Glutamatergic neuron (in vitro differentiated cells): Measurements from ENCODE around the gene BIK. TPM values are rescaled to one million over a fixed set of nuclear protein-coding genes. Genes with fewer than 3 reads are reported as not detected.

Experiments
- DNase-seq: peaks from one replicate; pipeline ENCODE4 v3.0.0; 2022
- H3K27ac Mint-ChIP-seq: one replicate; pipeline ENCODE4 v1.8.0; 2020; ENCODE audit warnings: mild to moderate bottlenecking, mixed read lengths, inconsistent platforms; ENCODE audit not compliant: unreplicated experiment
- H3K27me3 Mint-ChIP-seq: one replicate; pipeline ENCODE4 v1.8.0; 2020; ENCODE audit warnings: mild to moderate bottlenecking, moderate library complexity, mixed read lengths, inconsistent platforms; ENCODE audit not compliant: unreplicated experiment
- H3K36me3 Mint-ChIP-seq: one replicate; pipeline ENCODE4 v1.8.0; 2020; ENCODE audit warnings: mild to moderate bottlenecking, mixed read lengths, inconsistent platforms; ENCODE audit not compliant: unreplicated experiment
- H3K4me1 Mint-ChIP-seq: one replicate; pipeline ENCODE4 v1.8.0; 2020; ENCODE audit warnings: mild to moderate bottlenecking, low read depth, mixed read lengths, inconsistent platforms; ENCODE audit not compliant: unreplicated experiment
- H3K4me3 Mint-ChIP-seq: one replicate; pipeline ENCODE4 v1.8.0; 2020; ENCODE audit warnings: mild to moderate bottlenecking, mixed read lengths, inconsistent platforms; ENCODE audit not compliant: unreplicated experiment
- H3K9me3 Mint-ChIP-seq: one replicate; pipeline ENCODE4 v1.8.0; 2020; ENCODE audit warnings: mild to moderate bottlenecking, moderate library complexity, mixed read lengths, inconsistent platforms; ENCODE audit not compliant: unreplicated experiment
- total RNA-seq: library from RNA; stranded (reverse); fragmentation: NEBNext Ultra II Directional; extraction: Animal tissue kit (Norgen Biotek cat#: 25700); gene quantifications from one replicate; pipeline ENCODE4 v1.2.1, GENCODE V29; 2021; ENCODE audit not compliant: unreplicated experiment
- TF ChIP-seq, protein P1 (sequence below): fragments of 200-600 bp; sonication (generic); IDR thresholded peaks from one replicate; pipeline ENCODE4 v1.5.0; 2021; ENCODE audit not compliant: partially characterized antibody, unreplicated experiment

Gene BIK
- total RNA-seq, 1 donor from 2014 or later: 17.3 TPM

DNA sequence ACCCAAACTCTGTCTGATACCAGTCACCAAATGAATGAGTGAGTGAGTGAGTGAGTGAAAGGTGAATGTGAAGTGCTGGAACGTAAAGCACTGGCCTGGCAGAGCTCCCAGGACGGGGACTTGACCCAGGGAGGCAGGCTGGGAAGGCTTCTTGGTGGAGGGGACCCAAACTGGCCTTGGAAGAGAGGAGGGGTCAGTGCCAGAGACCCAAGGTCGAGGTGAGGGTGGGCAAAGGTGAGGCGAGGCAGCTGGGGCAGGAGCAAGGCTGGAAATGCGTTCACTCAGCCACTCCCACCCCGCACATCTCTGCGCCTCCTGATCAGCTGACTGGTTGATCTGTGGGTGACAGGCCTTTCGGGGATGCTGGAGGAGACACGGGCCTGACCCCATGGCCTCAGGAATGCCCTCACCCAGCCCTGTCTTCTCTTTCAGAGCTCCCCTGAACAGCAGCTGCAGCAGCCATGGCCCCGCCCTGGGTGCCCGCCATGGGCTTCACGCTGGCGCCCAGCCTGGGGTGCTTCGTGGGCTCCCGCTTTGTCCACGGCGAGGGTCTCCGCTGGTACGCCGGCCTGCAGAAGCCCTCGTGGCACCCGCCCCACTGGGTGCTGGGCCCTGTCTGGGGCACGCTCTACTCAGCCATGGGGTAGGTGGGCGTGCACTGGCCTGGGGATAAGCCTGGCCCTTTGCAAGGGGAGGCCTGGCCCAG, 48.4 kb downstream of the BIK start:
- no peaks in the 10 kb centered on the region for H3K36me3 Mint-ChIP-seq
- H3K4me1 Mint-ChIP-seq: peaks cover 1% of the 10 kb centered on the region
- no peak overlapping the region for H3K4me3 Mint-ChIP-seq
- DNase-seq: no peak
- TF ChIP-seq, protein P1, sequence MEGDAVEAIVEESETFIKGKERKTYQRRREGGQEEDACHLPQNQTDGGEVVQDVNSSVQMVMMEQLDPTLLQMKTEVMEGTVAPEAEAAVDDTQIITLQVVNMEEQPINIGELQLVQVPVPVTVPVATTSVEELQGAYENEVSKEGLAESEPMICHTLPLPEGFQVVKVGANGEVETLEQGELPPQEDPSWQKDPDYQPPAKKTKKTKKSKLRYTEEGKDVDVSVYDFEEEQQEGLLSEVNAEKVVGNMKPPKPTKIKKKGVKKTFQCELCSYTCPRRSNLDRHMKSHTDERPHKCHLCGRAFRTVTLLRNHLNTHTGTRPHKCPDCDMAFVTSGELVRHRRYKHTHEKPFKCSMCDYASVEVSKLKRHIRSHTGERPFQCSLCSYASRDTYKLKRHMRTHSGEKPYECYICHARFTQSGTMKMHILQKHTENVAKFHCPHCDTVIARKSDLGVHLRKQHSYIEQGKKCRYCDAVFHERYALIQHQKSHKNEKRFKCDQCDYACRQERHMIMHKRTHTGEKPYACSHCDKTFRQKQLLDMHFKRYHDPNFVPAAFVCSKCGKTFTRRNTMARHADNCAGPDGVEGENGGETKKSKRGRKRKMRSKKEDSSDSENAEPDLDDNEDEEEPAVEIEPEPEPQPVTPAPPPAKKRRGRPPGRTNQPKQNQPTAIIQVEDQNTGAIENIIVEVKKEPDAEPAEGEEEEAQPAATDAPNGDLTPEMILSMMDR: no peak
- no peak overlapping the region for H3K27ac Mint-ChIP-seq
- peaks cover 3% of the 10 kb centered on the region for H3K9me3 Mint-ChIP-seq
- H3K27me3 Mint-ChIP-seq: peaks cover 7% of the 10 kb centered on the region

DNA sequence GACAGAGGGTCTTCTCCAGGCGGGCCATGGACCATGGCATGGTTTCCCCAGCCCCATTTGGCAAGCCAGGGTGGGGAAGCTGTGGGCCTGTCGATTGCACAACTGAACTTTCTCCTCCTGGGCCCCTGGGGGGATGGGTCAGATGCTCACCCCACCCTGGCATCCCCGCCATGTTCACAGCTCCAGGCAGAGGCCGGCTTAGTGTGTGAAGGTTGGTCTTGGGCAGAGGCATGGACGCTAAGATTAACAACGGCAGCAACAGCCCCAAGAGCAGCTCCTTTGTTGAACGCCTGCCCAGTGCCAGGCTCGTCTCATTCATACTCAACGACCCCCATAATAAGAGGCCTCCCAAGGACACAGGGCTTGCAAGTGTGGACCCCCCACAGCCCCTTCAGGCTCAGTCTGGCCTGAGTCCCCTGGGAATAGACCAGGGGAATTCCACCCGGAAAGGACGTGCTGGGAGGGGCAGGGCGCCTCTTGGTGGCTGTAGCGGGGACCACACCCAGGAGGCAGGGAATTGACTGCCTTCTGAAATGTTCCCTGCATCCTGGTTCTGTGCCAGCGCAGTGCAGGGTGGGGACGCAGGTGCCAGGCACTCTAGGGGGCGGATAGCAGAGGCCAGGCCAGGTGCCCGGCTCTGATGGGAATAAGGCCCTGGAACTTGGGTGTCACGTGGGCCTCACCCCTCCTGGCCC, 49.1 kb downstream of the BIK start:
- H3K27me3 Mint-ChIP-seq: peaks cover 9% of the 10 kb centered on the region
- TF ChIP-seq, protein P1: peak; percentile 52
- no peak overlapping the region for H3K4me3 Mint-ChIP-seq
- DNase-seq: peak; percentile 53
- H3K4me1 Mint-ChIP-seq: peaks cover 4% of the 10 kb centered on the region
- no peak overlapping the region for H3K27ac Mint-ChIP-seq
- H3K36me3 Mint-ChIP-seq: no peaks in the 10 kb centered on the region
- peaks cover 3% of the 10 kb centered on the region for H3K9me3 Mint-ChIP-seq

DNA sequence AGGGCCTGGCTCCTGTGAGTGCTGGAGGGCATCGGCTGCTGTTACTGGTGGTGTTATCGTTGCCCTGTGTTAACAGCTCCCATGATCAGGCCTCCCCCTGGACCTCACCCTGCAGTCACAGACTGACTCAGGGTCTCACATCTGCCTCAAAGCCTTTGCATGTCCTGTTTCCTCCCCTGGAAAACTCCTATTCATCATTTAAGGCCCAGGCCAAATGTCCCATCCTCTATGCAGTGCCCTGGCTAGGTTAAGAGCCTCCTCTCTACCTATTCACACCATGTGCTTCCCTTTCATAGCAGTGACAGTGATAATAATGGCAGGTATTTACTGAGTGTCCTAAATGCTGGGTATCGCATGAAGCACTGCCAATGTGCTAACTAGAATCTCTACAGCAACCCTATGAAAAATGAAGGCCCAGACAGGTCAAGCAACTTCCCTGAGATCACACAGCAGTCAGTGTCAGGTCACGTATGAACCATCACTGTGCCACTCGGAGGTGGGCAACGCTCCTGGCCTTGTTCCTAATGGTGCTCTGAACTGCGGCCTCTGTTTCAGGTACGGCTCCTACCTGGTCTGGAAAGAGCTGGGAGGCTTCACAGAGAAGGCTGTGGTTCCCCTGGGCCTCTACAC, 50.1 kb downstream of the BIK start:
- Mint-ChIP-seq H3K36me3 (no peaks in the 10 kb centered on the region), H3K27ac (no peak overlapping the region), H3K4me1 (peaks cover 4% of the 10 kb centered on the region), H3K4me3 (no peak overlapping the region), H3K27me3 (peaks cover 11% of the 10 kb centered on the region), H3K9me3 (peaks cover 3% of the 10 kb centered on the region)
- DNase-seq: no peak
- TF ChIP-seq, protein P1: no peak

DNA sequence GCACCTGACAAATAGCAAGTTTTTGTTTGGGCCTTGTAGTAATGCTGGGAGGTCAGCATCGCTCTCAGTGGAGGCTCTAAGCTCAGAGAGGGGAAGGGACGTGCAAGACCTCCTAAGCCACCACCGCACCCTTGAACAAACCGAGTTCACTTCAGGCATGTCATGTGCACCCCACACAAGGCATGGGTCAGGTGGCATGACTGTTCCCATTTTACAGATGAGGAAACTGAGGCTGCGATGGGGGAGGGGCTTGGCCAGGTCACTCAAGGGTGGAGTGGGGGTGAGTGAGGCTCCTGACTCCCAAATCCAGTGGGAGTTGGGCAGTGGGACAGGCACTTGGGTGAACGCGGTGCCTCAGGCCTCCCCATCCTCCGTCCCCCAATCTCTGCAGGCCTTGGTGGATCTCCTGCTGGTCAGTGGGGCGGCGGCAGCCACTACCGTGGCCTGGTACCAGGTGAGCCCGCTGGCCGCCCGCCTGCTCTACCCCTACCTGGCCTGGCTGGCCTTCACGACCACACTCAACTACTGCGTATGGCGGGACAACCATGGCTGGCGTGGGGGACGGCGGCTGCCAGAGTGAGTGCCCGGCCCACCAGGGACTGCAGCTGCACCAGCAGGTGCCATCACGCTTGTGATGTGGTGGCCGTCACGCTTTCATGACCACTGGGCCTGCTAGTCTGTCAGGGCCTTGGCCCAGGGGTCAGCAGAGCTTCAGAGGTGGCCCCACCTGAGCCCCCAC, 52.0 kb downstream of the BIK start:
- Mint-ChIP-seq H3K4me3 (no peak overlapping the region), H3K27me3 (peaks cover 10% of the 10 kb centered on the region), H3K27ac (peak overlapping the region; percentile 17), H3K4me1 (peaks cover 4% of the 10 kb centered on the region), H3K36me3 (no peaks in the 10 kb centered on the region), H3K9me3 (peaks cover 3% of the 10 kb centered on the region)
- no peak for DNase-seq
- TF ChIP-seq, protein P1: no peak
